ENCODE results near the gene MLX.

DNA sequence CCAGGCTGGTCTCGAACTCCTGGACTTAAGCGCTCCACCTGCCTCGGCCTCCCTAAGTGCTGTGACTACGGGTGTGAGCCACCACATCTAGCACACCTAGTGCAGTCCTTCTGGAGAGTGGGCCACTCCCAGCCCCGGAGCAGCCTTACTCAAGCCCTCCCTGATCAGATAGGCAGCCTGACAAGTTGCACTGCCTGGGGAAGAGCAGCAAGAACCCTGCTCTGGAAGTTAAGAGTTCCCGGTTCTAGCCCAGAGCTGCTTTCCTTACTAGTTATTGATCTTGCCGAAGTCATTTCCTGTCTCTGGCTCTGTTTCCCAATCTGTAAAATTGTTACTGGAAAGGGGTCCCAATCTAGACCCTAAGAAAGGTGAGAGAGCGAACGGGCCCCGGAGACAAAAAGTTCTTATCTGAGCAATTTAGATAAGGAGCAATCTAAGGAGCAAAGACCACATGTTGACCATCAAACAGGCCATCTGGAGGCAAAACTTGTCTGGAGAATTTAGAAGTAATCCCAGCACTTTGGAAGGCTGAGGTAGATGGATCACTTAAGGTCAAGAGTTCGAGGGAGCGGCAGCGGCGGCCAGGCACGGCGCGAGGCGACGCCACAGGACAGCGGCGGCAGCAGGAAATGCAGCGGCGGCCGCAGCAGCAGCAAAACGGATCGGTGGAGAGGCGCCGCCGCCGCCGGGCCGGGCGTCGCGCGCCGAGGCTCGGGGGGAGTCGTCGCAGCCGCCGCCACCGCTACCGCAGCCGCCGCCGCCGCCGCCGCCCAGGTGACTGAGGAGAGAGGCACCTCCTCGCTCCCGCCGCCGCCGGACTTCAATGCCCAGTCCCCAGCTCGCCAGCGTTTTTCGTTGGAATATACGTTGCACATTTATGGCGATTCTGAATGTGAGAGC, 35.2 kb upstream of the MLX start:
- TF ChIP-seq, protein P1, sequence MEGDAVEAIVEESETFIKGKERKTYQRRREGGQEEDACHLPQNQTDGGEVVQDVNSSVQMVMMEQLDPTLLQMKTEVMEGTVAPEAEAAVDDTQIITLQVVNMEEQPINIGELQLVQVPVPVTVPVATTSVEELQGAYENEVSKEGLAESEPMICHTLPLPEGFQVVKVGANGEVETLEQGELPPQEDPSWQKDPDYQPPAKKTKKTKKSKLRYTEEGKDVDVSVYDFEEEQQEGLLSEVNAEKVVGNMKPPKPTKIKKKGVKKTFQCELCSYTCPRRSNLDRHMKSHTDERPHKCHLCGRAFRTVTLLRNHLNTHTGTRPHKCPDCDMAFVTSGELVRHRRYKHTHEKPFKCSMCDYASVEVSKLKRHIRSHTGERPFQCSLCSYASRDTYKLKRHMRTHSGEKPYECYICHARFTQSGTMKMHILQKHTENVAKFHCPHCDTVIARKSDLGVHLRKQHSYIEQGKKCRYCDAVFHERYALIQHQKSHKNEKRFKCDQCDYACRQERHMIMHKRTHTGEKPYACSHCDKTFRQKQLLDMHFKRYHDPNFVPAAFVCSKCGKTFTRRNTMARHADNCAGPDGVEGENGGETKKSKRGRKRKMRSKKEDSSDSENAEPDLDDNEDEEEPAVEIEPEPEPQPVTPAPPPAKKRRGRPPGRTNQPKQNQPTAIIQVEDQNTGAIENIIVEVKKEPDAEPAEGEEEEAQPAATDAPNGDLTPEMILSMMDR (IDR thresholded peaks at IDR 0.05), result peak in 11 of 12 donors; percentile 19 to 64 (median 46)
- no peak for TF ChIP-seq POLR2A (IDR thresholded peaks at IDR 0.05)

Measured in heart left ventricle (tissue), 13 donors.